ENCODE data around the gene NDOR1.
A peak's percentile ranks its signal among the peaks of the same experiment; 100 is the strongest.

The NDOR1 gene

GRCh38 chr9:137221506-137222111 lies 16.1 kb downstream of the NDOR1 start:
- DNase-seq = no peak

GRCh38 chr9:137222190-137223077 lies 16.9 kb downstream of the NDOR1 start, which contains the start of gene RNF208:
Gene RNF208 (minus strand): TSS chr9:137222240. CDS start chr9:137221212, 1,028 bp downstream.
- DNase-seq = no peak

- DNase-seq = peak; percentile 99
These were observed 17.8 kb downstream of the NDOR1 start for GRCh38 chr9:137223078-137223970.

GRCh38 chr9:137224830-137225694 lies 19.6 kb downstream of the NDOR1 start, which contains the start of gene CYSRT1:
Gene CYSRT1 (plus strand): TSS chr9:137225174. CDS start chr9:137225622, 448 bp downstream.
- DNase-seq = no peak

GRCh38 chr9:137225699-137226331 lies 20.3 kb downstream of the NDOR1 start:
- no peak for DNase-seq

- DNase-seq = no peak
These were observed 21.0 kb downstream of the NDOR1 start for GRCh38 chr9:137226338-137227053.

GRCh38 chr9:137227054-137227852 lies 21.8 kb downstream of the NDOR1 start, which contains the start of gene RNF224:
Gene RNF224 (plus strand): TSS chr9:137227502. CDS start chr9:137228336, 834 bp downstream.
- peak; percentile 78 for DNase-seq

GRCh38 chr9:137227853-137228505 lies 22.5 kb downstream of the NDOR1 start:
- DNase-seq = no peak

- DNase-seq = no peak
These were observed 23.0 kb downstream of the NDOR1 start for GRCh38 chr9:137228506-137228967.

- no peak for DNase-seq
These were observed 23.7 kb downstream of the NDOR1 start for GRCh38 chr9:137228968-137229896.

GRCh38 chr9:137229903-137230704 lies 24.6 kb downstream of the NDOR1 start:
- no peak for DNase-seq

GRCh38 chr9:137230705-137231371 lies 25.3 kb downstream of the NDOR1 start, which contains the start of gene SLC34A3:
Gene SLC34A3 (plus strand): TSS chr9:137230901. CDS start chr9:137231703, 802 bp downstream.
- no peak for DNase-seq

GRCh38 chr9:137231372-137232039 lies 26.0 kb downstream of the NDOR1 start:
- no peak for DNase-seq

GRCh38 chr9:137232101-137232500 lies 26.6 kb downstream of the NDOR1 start:
- DNase-seq = no peak

GRCh38 chr9:137232510-137232909 lies 27.0 kb downstream of the NDOR1 start:
- no peak for DNase-seq

Data from T-helper 9 cell (primary cell).